ENCODE data around the gene WHRN.

The WHRN gene

DNA sequence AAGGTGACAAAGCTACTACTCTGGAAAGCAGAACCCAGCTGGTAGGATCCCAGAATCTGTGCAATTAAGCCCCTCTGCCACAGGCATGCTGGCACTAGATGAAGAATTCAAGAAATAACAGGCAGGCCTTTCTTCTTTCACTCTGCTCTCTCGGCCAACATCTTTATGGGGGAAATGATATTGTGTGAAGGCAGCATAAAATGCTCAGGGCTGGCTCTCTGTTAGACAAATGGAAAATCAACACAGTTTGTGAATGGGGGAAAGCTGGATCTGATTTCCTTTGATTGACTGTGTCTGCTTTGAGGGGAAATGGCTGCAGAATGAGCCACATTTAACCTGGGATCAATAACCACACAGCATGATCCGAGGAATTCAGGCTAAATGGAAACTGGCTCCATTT lies 88.4 kb downstream of the WHRN start:
- no peak for DNase-seq

DNA sequence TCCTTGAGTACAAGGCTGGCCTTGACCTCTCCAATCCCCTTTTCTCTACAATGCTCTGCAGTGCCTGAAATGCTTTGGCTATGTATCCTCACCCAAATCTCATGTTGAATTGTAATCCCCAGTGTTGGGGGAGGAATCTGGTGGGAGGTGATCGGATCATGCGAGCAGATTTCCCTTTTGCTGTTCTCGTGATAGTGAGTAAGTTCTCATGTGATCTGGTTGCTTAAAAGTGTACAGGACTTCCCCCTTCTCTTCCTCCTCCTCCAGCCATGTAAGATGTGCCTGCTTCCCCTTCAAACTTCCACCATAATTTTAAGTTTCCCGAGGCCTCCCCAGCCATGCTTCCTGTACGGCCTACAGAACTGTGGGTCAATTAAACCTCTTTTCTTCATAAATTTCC lies 89.0 kb downstream of the WHRN start:
- no peak for DNase-seq

- no peak for DNase-seq
Measured at GRCh38 chr9:114414346-114414745, 90.9 kb downstream of the WHRN start.

GRCh38 chr9:114413861-114414301 lies 91.4 kb downstream of the WHRN start:
- no peak for DNase-seq

DNA sequence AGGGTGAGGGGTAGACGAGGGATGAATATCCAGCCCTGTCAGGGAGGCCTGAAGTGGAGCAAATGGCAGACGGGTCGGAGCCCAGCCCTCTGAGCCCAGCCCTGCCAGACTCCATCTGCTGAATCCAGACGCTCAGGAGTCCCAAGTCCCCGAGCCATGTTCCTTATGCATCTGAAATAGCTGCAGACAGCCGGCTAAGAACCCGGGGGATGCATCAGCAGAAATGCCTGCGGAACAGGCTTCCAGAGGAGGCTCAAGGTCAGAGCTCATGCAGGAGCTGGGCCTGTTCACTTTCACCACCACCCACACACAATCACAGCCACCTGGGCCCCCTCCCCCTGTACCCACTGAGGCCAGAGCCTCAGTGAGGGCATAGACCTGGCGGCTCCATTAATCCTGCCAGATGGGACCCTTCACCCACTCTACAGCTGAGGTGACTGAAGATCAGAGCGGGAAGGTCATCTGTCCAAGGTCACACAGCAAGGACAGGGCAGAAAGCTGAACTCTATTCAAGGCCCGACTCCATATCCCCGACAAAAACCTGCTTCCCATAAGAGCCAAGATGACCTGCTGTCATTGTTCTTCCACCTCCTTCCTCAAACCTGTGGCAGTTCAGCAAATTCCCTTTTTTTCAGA lies 93.1 kb downstream of the WHRN start:
- no peak for DNase-seq

DNA sequence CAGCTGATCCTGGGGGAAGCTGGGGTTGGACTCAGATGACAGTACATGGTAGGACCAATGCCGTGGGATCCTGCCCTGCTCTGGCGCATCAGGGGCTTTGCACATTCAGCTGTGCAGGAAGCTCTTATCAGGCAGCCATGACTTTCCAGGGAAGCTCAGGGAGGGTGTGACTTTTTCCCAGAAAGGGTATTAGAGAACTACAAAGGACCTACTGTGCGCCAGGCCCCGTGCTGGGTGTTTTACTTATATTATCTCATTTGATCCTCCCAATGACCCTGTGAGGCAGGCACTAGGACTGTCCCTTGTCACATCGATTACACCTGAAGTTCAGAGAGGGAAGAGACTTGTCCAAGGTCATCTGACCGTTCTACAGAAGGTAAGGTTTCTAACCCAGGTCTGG lies 93.8 kb downstream of the WHRN start:
- no peak for DNase-seq

GRCh38 chr9:114410910-114411309 lies 94.4 kb downstream of the WHRN start:
- no peak for DNase-seq

DNA sequence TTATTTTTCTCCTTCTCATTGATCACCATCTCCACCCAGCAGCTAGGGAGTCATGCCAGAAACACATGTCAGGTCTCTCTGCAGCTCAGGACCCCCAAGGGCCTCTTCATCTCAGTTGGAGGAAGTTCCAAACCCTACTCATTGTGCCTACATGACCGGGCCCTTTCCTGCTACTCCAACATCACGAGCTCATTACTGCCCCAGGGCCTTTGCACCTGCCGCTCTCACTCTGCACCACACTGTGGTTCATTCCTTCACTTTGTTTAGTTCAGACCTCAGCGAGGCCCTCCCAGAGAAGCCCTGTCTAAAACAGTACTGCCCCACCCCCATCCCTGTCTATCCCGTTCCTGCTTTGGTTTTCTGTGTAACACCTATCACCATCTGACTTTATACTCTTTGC lies 95.4 kb downstream of the WHRN start:
- no peak for DNase-seq

- peak; percentile 63 for DNase-seq
Measured at GRCh38 chr9:114409103-114409780, 96.0 kb downstream of the WHRN start.

- no peak for DNase-seq
Measured at GRCh38 chr9:114408645-114409044, 96.6 kb downstream of the WHRN start.

- DNase-seq, result no peak
Measured at GRCh38 chr9:114407889-114408288, 97.4 kb downstream of the WHRN start.

DNA sequence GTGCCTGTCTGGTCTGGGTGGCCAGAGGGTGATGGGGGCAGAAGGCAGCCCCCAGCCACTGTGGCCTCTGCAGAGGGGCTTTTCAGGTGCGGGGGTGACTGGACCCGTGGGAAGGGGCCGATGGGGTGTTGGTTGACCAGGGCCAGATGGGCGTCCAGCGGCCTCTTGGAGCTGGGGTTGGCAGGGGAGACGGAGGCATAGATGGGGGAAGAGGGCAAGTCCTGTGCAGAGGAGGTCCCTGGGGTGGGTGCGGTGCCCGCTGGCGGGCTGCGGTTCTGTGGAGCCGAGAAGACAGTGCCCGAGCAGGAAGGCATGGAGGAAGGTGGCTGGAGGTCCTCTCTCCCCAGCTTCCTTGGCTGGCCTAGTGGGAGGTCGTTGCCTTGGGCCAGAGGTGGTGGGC lies 98.8 kb downstream of the WHRN start:
- DNase-seq, result no peak

GRCh38 chr9:114405294-114406034 lies 99.8 kb downstream of the WHRN start:
- peak; percentile 91 for DNase-seq

GRCh38 chr9:114404531-114404930 lies 100.7 kb downstream of the WHRN start:
- no peak for DNase-seq

DNA sequence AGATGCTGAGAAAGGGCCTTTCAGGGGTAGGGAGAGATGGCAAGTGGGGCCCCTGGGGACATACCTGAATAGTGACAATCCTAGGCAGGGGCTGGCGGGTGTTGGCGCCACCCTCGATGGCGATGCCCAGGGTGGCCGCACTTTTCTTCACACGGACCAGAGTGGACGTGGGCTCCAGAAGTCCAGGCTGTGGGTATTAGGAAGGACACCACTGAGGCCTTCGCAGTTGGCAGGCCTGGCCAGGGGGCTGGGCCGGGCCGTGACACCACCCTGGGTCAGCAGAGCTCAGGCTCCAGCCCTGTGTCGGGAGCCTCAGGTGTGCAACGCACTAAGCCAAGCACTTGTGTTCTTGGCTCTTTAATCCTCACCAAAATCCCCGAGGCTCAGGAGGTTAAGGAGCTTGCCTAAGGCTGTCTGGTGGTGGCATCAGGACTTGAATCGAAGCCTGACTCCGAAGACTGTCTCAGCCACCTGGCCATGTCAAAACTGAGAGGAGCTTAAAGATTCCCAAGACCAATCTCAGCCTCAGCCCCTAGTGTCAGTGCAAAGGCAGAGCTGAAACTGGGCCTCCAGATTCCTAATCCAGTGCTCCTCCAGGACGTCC lies 102.0 kb downstream of the WHRN start:
- DNase-seq, result no peak

- DNase-seq, result no peak
Measured at GRCh38 chr9:114401344-114401743, 103.9 kb downstream of the WHRN start.

DNA sequence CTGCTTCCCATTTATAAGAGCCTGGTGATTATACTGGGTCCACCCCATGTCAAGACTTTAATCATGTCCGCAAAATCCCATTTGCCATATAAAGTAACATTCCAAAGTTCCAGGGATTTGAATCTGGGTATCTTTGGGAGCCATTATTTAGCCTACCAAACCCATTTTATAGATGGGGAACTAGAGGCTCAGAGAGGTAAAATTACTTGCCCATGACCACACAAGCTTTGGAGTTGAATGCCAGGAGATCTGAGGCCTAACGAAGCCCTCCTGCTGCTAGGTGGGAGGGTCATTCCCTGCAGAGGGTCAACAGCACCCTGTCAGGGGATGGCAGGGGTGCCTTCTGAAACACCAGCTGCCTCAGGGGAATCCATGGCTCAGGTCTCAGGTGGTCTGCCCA lies 104.5 kb downstream of the WHRN start:
- DNase-seq, result no peak

GRCh38 chr9:114400219-114400618 lies 105.1 kb downstream of the WHRN start:
- no peak for DNase-seq

DNA sequence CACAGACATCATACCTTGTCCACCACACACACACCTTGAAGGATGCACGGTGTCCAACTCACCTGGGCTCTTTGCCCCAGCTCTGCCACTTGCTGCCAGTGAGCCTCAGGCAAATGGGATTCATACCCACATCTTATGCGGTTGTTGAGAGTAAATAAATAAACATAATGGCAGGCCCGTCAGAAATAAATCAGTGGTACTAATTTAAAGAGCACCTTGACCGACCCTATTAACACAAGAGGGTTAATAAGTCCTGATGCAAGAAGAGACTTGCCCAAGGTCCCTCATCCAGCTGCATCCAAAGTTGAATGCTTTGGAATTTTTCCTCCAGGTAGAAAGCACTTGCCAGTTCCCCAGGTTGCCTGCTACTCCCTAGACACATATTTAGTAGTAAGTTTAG lies 105.9 kb downstream of the WHRN start:
- no peak for DNase-seq

DNA sequence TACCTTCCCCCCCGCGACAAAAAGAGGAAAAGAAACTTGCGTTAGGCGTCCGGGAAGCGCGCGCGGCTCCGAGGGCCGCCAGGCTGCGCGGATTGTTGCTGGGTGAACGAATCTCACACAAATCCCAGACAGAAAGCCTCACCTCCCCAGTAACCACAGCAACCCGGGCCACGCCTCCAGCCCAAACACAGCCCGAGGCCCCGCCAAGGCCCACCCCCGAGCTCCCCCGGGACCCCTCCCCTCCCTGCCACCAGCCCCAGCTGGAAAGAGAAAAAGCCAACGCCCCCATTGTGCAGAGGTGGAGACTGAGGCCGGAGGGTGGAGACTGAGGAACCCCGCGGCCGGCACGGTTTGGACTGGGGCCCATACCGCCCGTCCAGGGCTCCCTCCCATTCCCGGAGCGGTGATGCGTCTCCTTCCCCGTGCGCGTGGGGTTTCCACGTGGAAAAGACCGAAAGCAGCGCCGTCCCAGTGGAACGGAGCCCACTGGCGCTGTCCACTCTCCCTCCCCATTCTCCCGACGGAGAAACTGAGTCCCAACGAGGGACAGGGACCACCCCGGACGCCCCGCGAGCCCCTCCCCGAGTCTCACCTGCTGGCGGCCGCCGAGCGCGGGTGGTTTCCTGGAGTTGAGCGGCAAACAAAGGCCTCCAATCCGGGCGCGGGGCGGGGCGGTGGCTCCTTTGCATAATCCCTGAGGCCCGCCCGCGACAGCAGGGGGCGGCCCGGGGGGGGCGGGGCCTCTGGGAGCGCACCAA lies 107.2 kb downstream of the WHRN start:
- peak; percentile 98 for DNase-seq

DNA sequence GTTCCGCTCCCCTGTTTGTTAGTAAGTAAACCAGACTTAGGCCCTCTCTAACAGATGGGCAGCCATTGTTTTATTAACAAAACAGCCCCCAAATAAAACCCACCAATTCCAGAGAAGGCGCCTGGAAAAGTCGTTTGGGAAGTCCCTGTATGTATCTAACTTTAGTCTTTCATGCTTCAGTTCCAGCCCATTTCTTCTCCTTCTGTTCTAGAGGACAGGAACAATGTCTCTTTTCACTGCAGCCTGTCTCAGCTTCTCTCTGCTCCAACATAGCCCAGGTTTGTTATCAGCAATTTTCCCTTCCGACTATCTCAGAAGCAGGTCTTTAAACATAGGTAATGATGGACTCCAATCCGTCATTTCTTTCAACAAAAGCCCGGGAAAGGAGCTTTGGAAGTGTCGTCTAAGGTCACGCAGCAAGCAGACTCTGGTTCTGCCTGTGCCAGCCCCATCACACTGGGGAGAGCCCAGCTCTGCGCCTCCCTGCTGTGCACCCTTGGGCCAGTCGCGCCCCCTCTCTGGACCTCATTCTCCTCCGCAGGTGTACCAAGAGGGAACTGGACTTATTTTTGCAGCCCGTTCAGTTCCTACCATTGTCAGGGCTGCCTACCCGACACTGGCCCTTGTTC lies 107.9 kb downstream of the WHRN start:
- no peak for DNase-seq

DNA sequence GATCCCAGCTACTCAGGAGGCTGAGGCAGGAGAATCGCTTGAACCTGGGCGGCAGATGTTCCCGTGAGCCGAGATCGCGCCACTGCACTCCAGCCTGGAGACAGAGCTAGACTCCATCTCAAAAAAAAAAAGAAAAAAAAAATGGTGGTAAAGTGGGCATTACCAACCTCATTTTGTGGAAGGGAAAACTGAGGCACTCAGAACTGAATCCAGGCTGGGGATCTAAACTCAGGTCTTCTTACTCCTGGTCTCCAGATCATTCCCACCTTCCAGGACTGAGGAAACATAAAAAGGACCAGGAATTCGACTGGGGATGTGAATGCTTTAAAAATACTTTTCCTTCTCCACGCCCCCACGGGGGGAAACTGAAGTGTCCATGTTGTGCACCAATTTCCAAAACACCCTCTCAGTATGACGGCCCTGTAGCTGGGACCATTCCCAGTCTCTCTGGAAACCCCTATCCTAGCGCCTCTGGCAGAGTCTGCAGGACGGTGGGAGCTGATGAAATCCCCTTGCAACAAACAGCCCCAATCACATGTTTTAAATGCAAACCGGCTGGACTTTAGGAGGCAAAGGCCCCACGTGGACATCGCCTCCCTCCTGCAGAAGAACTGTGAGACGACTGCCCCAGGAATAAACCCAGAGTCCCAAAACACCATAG lies 108.6 kb downstream of the WHRN start:
- no peak for DNase-seq
